Liver (tissue), 9 donors: Measurements from ENCODE around the gene TFAP2B. TPM values are rescaled to one million over a fixed set of nuclear protein-coding genes. Genes with fewer than 3 reads are reported as not detected.

ENCODE experiments used
- DNase-seq: peaks from one replicate; pipeline ENCODE4 v3.0.0-alpha.2; 2017; ENCODE audit warnings: low spot score
- H3K27ac ChIP-seq, 2 donors: one replicate each; pipeline ENCODE4 v1.7.0; 2013; ENCODE audit warnings: inconsistent platforms in 2 of 2, low read length in 2 of 2, control low read depth in 1 of 2, low read depth in 1 of 2, mild to moderate bottlenecking in 1 of 2
- H3K27me3 ChIP-seq, 4 donors: one replicate each; pipeline versions ENCODE4 v1.6.1 to v1.7.0; 2013; ENCODE audit warnings: low read length in 3 of 4, inconsistent platforms in 1 of 4, mild to moderate bottlenecking in 1 of 4, moderate library complexity in 1 of 4; ENCODE audit not compliant: control insufficient read depth in 4 of 4, insufficient read depth in 4 of 4
- H3K36me3 ChIP-seq, 4 donors: one replicate each; pipeline versions ENCODE4 v1.6.1 to v1.7.0; 2013; ENCODE audit warnings: low read length in 3 of 4, mild to moderate bottlenecking in 3 of 4, low read depth in 1 of 4, moderate library complexity in 1 of 4; ENCODE audit not compliant: control insufficient read depth in 4 of 4, insufficient read depth in 3 of 4
- H3K4me1 ChIP-seq, 4 donors: one replicate each; pipeline versions ENCODE4 v1.6.1 to v1.7.0; 2013; ENCODE audit warnings: low read length in 3 of 4, mild to moderate bottlenecking in 3 of 4, moderate library complexity in 1 of 4; ENCODE audit not compliant: control insufficient read depth in 4 of 4, insufficient read depth in 4 of 4
- H3K4me3 ChIP-seq, 3 donors: one replicate each; pipeline versions ENCODE4 v1.6.1 to v1.7.0; 2013; ENCODE audit warnings: low read length in 3 of 3, control low read depth in 1 of 3, low read depth in 1 of 3, mild to moderate bottlenecking in 1 of 3
- H3K9ac ChIP-seq, 2 donors: one replicate each; pipeline ENCODE4 v1.7.0; 2013; ENCODE audit warnings: low read length in 2 of 2, mild to moderate bottlenecking in 2 of 2, moderate library complexity in 2 of 2, control low read depth in 1 of 2, low read depth in 1 of 2
- H3K9me3 ChIP-seq, 4 donors: one replicate each; pipeline versions ENCODE4 v1.6.1 to v1.7.0; 2013; ENCODE audit warnings: low read length in 3 of 4; ENCODE audit not compliant: control insufficient read depth in 4 of 4
- ATF3 ChIP-seq: IDR thresholded peaks from 2 replicates; pipeline ENCODE4 v1.6.1; 2016; ENCODE audit warnings: antibody characterized with exemption
- CTCF ChIP-seq: fragments of 150-350 bp; IDR thresholded peaks from 2 replicates; pipeline ENCODE4 v1.5.1; 2017; ENCODE audit warnings: improper control_type of control experiment, low read depth, low read length; ENCODE audit not compliant: missing input control
- EGR1 ChIP-seq, 2 donors: IDR thresholded peaks; 2 replicates each; pipeline ENCODE4 v1.6.1; 2016 to 2018; ENCODE audit warnings: antibody characterized with exemption in 2 of 2, low read depth in 2 of 2
- FOXA2 ChIP-seq: IDR thresholded peaks from 2 replicates; pipeline ENCODE4 v1.6.1; 2016; ENCODE audit warnings: antibody characterized with exemption
- GABPA ChIP-seq, 2 donors: IDR thresholded peaks in 1 of 2; conservative IDR thresholded peaks in 1 of 2; 2 replicates each; pipeline ENCODE4 v1.6.1; 2016; ENCODE audit warnings: antibody characterized with exemption in 2 of 2, mild to moderate bottlenecking in 1 of 2, moderate library complexity in 1 of 2
- HNF4A ChIP-seq, 2 donors: conservative IDR thresholded peaks; 2 replicates each; pipeline ENCODE4 v1.6.1; 2016; ENCODE audit warnings: antibody characterized with exemption in 2 of 2, mild to moderate bottlenecking in 2 of 2
- HNF4G ChIP-seq: IDR thresholded peaks from 2 replicates; pipeline ENCODE4 v1.6.1; 2016; ENCODE audit warnings: antibody characterized with exemption
- JUND ChIP-seq, 2 donors: IDR thresholded peaks; 2 replicates each; pipeline ENCODE4 v1.6.1; 2016; ENCODE audit warnings: antibody characterized with exemption in 2 of 2
- MAX ChIP-seq: IDR thresholded peaks from 2 replicates; pipeline ENCODE4 v1.6.1; 2016; ENCODE audit warnings: antibody characterized with exemption
- NR2F2 ChIP-seq: IDR thresholded peaks from 2 replicates; pipeline ENCODE4 v1.6.1; 2016; ENCODE audit warnings: antibody characterized with exemption
- RAD21 ChIP-seq, 2 donors: IDR thresholded peaks; 2 replicates each; pipeline ENCODE4 v1.6.1; 2016; ENCODE audit warnings: antibody characterized with exemption in 2 of 2, mild to moderate bottlenecking in 2 of 2
- REST ChIP-seq: IDR thresholded peaks from 2 replicates; pipeline ENCODE4 v1.6.1; 2016; ENCODE audit warnings: antibody characterized with exemption, mild to moderate bottlenecking
- RXRA ChIP-seq, 2 donors: IDR thresholded peaks; 2 replicates each; pipeline ENCODE4 v1.6.1; 2017 to 2018; ENCODE audit warnings: antibody characterized with exemption in 2 of 2, mild to moderate bottlenecking in 1 of 2
- SP1 ChIP-seq: IDR thresholded peaks from 2 replicates; pipeline ENCODE4 v1.6.1; 2018; ENCODE audit warnings: antibody characterized with exemption, mild to moderate bottlenecking
- TAF1 ChIP-seq: conservative IDR thresholded peaks from 2 replicates; pipeline ENCODE4 v1.6.1; 2016; ENCODE audit warnings: antibody characterized with exemption, mild to moderate bottlenecking
- YY1 ChIP-seq: IDR thresholded peaks from 2 replicates; pipeline ENCODE4 v1.6.1; 2016; ENCODE audit warnings: antibody characterized with exemption, mild to moderate bottlenecking
- WGBS: extraction: QIAGEN DNeasy Blood & Tissue Kit; methylation state at CpG from one replicate; pipeline ENCODE4 v1.1.7; 2013; 5-methylcytosine and 5-hydroxymethylcytosine counted together
- polyA plus RNA-seq, 2 donors: library from polyadenylated mRNA; stranded (reverse) in 1 of 2; unstranded in 1 of 2; fragments of 200-250 nt in 1 of 2; fragments of >200 nt in 1 of 2; fragmentation: Nextera tagmentation in 1 of 2; extraction: Ambion mirVana in 1 of 2; gene quantifications; one replicate each; pipeline versions ENCODE4 v1.2.1 to v1.2.3, GENCODE V29; 2013 to 2015
- total RNA-seq, 2 donors: library from RNA; depleted of rRNA; stranded (reverse); fragments of >200 nt; gene quantifications; one replicate each; pipeline ENCODE4 v1.2.3, GENCODE V29; 2014
- donor health status: healthy.
- donor health status: healthy.
- donor health status: healthy.
- donor health status: healthy.
- donor health status: healthy.

TFAP2B gene
- total and polyA plus RNA-seq, 4 donors: not detected

- Histone ChIP-seq H3K27me3 (peaks cover 4 to 31% (median 21%) of the 10 kb centered on the region in 4 donors), H3K9me3 (peaks cover 0 to 2% (median 0%) of the 10 kb centered on the region in 4 donors), H3K4me3 (no peak overlapping the region), H3K36me3 (no peaks in the 10 kb centered on the region), H3K9ac (no peak overlapping the region), H3K27ac (no peak overlapping the region), H3K4me1 (peaks cover 0 to 11% (median 3%) of the 10 kb centered on the region in 4 donors)
- no peak for TF ChIP-seq ATF3
- 13% methylated on average over 18 of the region's 18 CpGs for WGBS
- DNase-seq: no peak
Observed at GRCh38 chr6:50840811-50841192, 22.1 kb downstream of the TFAP2B start.

GRCh38 chr6:50842446-50842845 is 23.8 kb downstream of the TFAP2B start:
- no peak overlapping the region for H3K4me3 ChIP-seq
- H3K36me3 ChIP-seq: no peaks in the 10 kb centered on the region
- TF ChIP-seq RAD21 (IDR thresholded peaks at IDR 0.05) (no peak), HNF4G (no peak), NR2F2 (no peak), FOXA2 (no peak), JUND (IDR thresholded peaks at IDR 0.05) (no peak), YY1 (no peak), TAF1 (no peak), REST (no peak), HNF4A (conservative IDR thresholded peaks at IDR 0.05) (no peak), RXRA (IDR thresholded peaks at IDR 0.05) (no peak), MAX (no peak), SP1 (no peak)
- peaks cover 0 to 2% (median 0%) of the 10 kb centered on the region in 4 donors for H3K9me3 ChIP-seq
- peaks cover 3 to 34% (median 18%) of the 10 kb centered on the region in 4 donors for H3K27me3 ChIP-seq
- no peak overlapping the region for H3K27ac ChIP-seq
- DNase-seq: no peak
- 21% methylated on average over 7 of the region's 7 CpGs for WGBS
- no peak overlapping the region for H3K9ac ChIP-seq
- peaks cover 0 to 9% (median 3%) of the 10 kb centered on the region in 4 donors for H3K4me1 ChIP-seq

GRCh38 chr6:50842861-50843384 is 24.3 kb downstream of the TFAP2B start:
- Histone ChIP-seq H3K4me3 (no peak overlapping the region), H3K9ac (no peak overlapping the region), H3K4me1 (peaks cover 0 to 4% (median 1%) of the 10 kb centered on the region in 4 donors), H3K9me3 (peaks cover 0 to 2% (median 0%) of the 10 kb centered on the region in 4 donors), H3K27me3 (peaks cover 3 to 33% (median 18%) of the 10 kb centered on the region in 4 donors), H3K36me3 (no peaks in the 10 kb centered on the region), H3K27ac (no peak overlapping the region)
- DNase-seq: no peak
- WGBS: 11% methylated on average over 32 of the region's 32 CpGs
- TF ChIP-seq ATF3: no peak
- TF ChIP-seq NR2F2: no peak
- no peak for TF ChIP-seq GABPA (IDR thresholded peaks at IDR 0.05 in 1 of 2, conservative IDR thresholded peaks at IDR 0.05 in 1 of 2)
- TF ChIP-seq FOXA2: no peak
- TF ChIP-seq REST: no peak
- TF ChIP-seq HNF4G: no peak
- TF ChIP-seq EGR1 (IDR thresholded peaks at IDR 0.05; ENCODE audit: low read depth in 2 of 2): no peak
- no peak for TF ChIP-seq SP1
- no peak for TF ChIP-seq RAD21 (IDR thresholded peaks at IDR 0.05)
- TF ChIP-seq HNF4A (conservative IDR thresholded peaks at IDR 0.05): no peak
- TF ChIP-seq CTCF: no peak
- TF ChIP-seq JUND (IDR thresholded peaks at IDR 0.05): no peak
- no peak for TF ChIP-seq TAF1
